SU-DHL-6 (cell line): Measurements from ENCODE around the gene SUPT4H1.

Experiments
- H2AFZ ChIP-seq: fragments of 200-600 bp; sonication (generic); 2 replicates; pipeline ENCODE4 v1.6.1; 2014; ENCODE audit warnings: low read depth, mild to moderate bottlenecking, moderate library complexity, mixed read lengths, antibody characterized with exemption, low read length; ENCODE audit not compliant: severe bottlenecking
- H3F3A ChIP-seq: fragments of 200-600 bp; shearing (Covaris generic); 2 replicates; pipeline ENCODE4 v1.6.0; 2016; ENCODE audit warnings: antibody characterized with exemption, mild to moderate bottlenecking; ENCODE audit not compliant: insufficient read depth
- H3K27ac ChIP-seq: fragments of 200-600 bp; sonication (generic); 2 replicates; pipeline ENCODE4 v1.5.1; 2016; ENCODE audit warnings: low read depth, mild to moderate bottlenecking, low read length, moderate library complexity, mixed read lengths
- H3K27me3 ChIP-seq: fragments of 200-600 bp; sonication (generic), shearing (Covaris generic); 2 replicates; pipeline ENCODE4 v1.6.0; 2014; ENCODE audit warnings: mild to moderate bottlenecking, low read length
- H3K36me3 ChIP-seq: fragments of 200-600 bp; sonication (generic); 2 replicates; pipeline ENCODE4 v1.6.1; 2014; ENCODE audit warnings: mild to moderate bottlenecking, low read length, mixed read lengths
- H3K4me2 ChIP-seq: fragments of 300-600, 200-600 bp; shearing (Covaris generic), sonication (generic); 2 replicates; pipeline ENCODE4 v1.6.0; 2014; ENCODE audit warnings: low read length, low read depth, mild to moderate bottlenecking; ENCODE audit not compliant: poor library complexity, severe bottlenecking
- H3K4me3 ChIP-seq: fragments of 200-600 bp; sonication (generic); 2 replicates; pipeline ENCODE4 v1.5.1; 2014; ENCODE audit warnings: antibody characterized with exemption, low read length, mild to moderate bottlenecking, mixed read lengths; ENCODE audit not compliant: insufficient read depth, poor library complexity, severe bottlenecking
- H3K79me2 ChIP-seq: fragments of 200-600 bp; sonication (generic); 2 replicates; pipeline ENCODE4 v1.6.1; 2014; ENCODE audit warnings: mild to moderate bottlenecking, low read length, moderate library complexity; ENCODE audit not compliant: insufficient read depth
- H3K9ac ChIP-seq: fragments of 200-600 bp; sonication (generic); 2 replicates; pipeline ENCODE4 v1.7.0; 2014; ENCODE audit warnings: mild to moderate bottlenecking, low read length
- H3K9me2 ChIP-seq: fragments of 200-600 bp; sonication (generic); replicated peaks from 2 replicates; pipeline ENCODE4 v1.6.1; 2014; ENCODE audit warnings: low read length; ENCODE audit not compliant: insufficient read depth
- H3K9me3 ChIP-seq: fragments of 200-600 bp; sonication (generic); 2 replicates; pipeline ENCODE4 v1.6.1; 2014; ENCODE audit warnings: low read length, mixed read lengths; ENCODE audit not compliant: insufficient read depth
- H4K20me1 ChIP-seq: fragments of 200-600 bp; sonication (generic); 2 replicates; pipeline ENCODE4 v1.6.1; 2014; ENCODE audit warnings: low read depth, mild to moderate bottlenecking, antibody characterized with exemption, low read length, moderate library complexity, mixed read lengths
- EZH2phosphoT487 ChIP-seq: fragments of 200-600 bp; sonication (generic), shearing (Covaris generic); conservative IDR thresholded peaks from 2 replicates; pipeline ENCODE4 v1.6.1; 2018; ENCODE audit warnings: mild to moderate bottlenecking, antibody characterized with exemption, low read length, moderate library complexity, mixed read lengths
- TF ChIP-seq, protein P1 (sequence below): fragments of 200-600 bp; sonication (generic); IDR thresholded peaks from one replicate; pipeline ENCODE4 v1.5.1; 2017; ENCODE audit warnings: antibody characterized with exemption, mild to moderate bottlenecking, low read length, moderate library complexity; ENCODE audit not compliant: insufficient read depth, poor library complexity, severe bottlenecking

The SUPT4H1 gene

DNA sequence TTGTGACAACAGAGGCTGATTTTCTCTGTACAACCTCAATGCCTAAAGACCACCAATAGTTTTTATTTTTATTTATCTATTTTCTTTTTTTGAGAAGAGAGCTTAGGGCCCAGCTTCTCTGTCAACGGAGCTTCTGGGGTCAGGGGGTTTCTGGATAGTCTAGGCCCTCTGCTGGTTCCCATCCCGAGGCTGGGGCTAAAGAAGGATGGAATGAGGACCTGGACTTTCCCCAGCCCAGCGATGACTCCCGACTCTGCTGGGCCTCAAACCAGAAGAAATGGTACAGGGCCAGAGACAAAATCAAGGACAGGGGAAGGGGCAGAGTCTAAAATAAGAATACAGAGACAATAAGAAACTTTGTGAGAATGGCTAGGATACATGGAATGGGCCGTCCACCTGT, 17.7 kb downstream of the SUPT4H1 start:
- Histone ChIP-seq H3K4me3 (peak overlapping the region; percentile 51), H3K27ac (peak overlapping the region; percentile 97), H2AFZ (no peak overlapping the region), H3K9me3 (no peaks in the 10 kb centered on the region), H3K27me3 (no peaks in the 10 kb centered on the region), H3K79me2 (peaks cover 22% of the 10 kb centered on the region), H4K20me1 (no peaks in the 10 kb centered on the region), H3K9ac (peak overlapping the region; percentile 100), H3F3A (peaks cover 91% of the 10 kb centered on the region), H3K36me3 (peaks cover 20% of the 10 kb centered on the region), H3K4me2 (peak overlapping the region; percentile 99), H3K9me2 (no peaks in the 10 kb centered on the region)
- TF ChIP-seq, protein P1, sequence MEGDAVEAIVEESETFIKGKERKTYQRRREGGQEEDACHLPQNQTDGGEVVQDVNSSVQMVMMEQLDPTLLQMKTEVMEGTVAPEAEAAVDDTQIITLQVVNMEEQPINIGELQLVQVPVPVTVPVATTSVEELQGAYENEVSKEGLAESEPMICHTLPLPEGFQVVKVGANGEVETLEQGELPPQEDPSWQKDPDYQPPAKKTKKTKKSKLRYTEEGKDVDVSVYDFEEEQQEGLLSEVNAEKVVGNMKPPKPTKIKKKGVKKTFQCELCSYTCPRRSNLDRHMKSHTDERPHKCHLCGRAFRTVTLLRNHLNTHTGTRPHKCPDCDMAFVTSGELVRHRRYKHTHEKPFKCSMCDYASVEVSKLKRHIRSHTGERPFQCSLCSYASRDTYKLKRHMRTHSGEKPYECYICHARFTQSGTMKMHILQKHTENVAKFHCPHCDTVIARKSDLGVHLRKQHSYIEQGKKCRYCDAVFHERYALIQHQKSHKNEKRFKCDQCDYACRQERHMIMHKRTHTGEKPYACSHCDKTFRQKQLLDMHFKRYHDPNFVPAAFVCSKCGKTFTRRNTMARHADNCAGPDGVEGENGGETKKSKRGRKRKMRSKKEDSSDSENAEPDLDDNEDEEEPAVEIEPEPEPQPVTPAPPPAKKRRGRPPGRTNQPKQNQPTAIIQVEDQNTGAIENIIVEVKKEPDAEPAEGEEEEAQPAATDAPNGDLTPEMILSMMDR, result no peak
- no peak for TF ChIP-seq EZH2phosphoT487

DNA sequence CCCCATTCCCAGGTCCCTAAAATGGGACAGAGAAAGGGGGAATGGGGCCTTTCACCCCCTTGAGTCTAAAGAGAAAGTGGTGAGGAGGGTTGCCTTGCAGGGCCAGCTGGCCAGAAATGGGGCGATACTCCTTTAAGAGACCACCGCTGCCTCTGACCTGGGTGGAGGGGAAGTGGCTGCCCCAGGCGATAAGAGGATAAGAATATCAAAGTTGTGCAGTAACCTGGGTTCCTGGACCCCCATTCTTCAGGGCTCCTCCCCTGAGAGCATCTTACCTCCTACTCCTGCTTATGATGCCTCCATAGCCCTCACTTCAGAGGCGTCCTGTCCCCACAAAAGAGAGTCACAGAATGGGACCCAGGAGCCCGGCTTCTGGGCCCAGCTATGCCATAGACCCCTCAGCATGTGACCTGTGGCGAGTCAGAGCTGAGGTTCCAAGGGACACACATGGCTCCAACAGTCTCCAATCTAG, 18.2 kb downstream of the SUPT4H1 start:
- H3K79me2 ChIP-seq, result peaks cover 20% of the 10 kb centered on the region
- no peaks in the 10 kb centered on the region for H4K20me1 ChIP-seq
- H3K4me3 ChIP-seq, result peak overlapping the region; percentile 51
- no peaks in the 10 kb centered on the region for H3K27me3 ChIP-seq
- H3K9me3 ChIP-seq, result no peaks in the 10 kb centered on the region
- H3K27ac ChIP-seq, result peak overlapping the region; percentile 97
- H3F3A ChIP-seq, result peaks cover 91% of the 10 kb centered on the region
- TF ChIP-seq EZH2phosphoT487, result no peak
- TF ChIP-seq, protein P1, result no peak
- H2AFZ ChIP-seq, result no peak overlapping the region
- peaks cover 20% of the 10 kb centered on the region for H3K36me3 ChIP-seq
- peak overlapping the region; percentile 99 for H3K4me2 ChIP-seq
- peak overlapping the region; percentile 100 for H3K9ac ChIP-seq
- no peaks in the 10 kb centered on the region for H3K9me2 ChIP-seq

DNA sequence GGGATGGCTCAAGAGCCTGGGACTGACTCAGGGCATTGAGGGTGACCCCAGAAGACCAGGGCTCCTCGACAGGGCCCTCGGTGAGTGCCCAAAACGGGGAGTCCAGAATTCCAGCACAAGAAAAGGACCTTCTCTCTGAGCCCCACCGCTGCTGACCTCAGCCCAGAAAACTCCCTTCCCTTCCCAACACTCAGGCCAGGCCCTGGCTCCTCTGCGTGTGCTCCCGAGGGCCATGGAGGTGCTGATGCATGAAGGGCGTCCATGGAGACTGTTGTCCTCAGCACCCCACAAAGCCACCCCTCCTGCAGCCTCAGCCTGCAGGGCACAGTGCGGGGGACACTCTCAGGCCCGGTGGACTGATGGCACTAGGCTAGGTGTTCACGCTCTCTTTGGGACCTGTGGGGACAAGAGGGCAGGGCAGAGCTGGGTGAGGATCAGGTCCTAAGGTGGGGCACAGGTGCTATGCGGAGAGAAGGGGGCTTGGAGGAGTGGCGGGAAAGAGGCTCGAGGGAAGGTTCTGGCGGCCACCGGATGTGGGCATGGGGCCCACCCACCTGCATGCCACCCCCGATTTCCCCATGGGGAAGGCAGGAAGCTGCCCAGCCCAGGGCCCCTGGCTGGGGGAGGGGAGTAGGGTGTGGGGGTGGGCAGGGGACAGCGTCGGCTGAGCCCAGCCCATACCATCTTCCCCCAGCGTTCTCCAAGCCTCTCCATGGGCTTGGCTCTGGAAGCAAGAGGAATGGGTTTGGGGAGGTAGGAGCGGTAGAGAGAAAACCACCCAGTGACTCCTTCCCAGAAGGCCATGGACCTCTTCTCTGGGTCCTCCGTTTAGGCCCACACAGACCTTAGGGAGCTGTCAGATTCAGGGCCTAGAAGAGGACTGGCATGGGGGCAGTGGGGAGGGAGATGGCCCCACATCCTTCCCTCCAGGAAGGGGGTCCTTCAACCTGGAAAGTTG, 18.9 kb downstream of the SUPT4H1 start:
- Histone ChIP-seq H3K9me3 (no peaks in the 10 kb centered on the region), H3K9ac (peak overlapping the region; percentile 100), H3K4me2 (peak overlapping the region; percentile 99), H3K4me3 (peak overlapping the region; percentile 61), H3K27ac (peak overlapping the region; percentile 97), H4K20me1 (no peaks in the 10 kb centered on the region), H3K27me3 (no peaks in the 10 kb centered on the region), H3K36me3 (peaks cover 20% of the 10 kb centered on the region), H3K79me2 (peaks cover 20% of the 10 kb centered on the region), H2AFZ (no peak overlapping the region), H3F3A (peaks cover 91% of the 10 kb centered on the region), H3K9me2 (no peaks in the 10 kb centered on the region)
- no peak for TF ChIP-seq EZH2phosphoT487
- TF ChIP-seq, protein P1, result no peak
